ENCODE measurements around the gene VPS11.

- no peak for TF ChIP-seq POLR2A (IDR thresholded peaks at IDR 0.05)
- no peak for TF ChIP-seq CTCF (IDR thresholded peaks at IDR 0.05)
- TF ChIP-seq EP300 (IDR thresholded peaks at IDR 0.05) = no peak
- no peak for TF ChIP-seq POLR2AphosphoS5 (IDR thresholded peaks at IDR 0.05)
Measured at GRCh38 chr11:119108146-119108856, 40.7 kb downstream of the VPS11 start.
